Measurements from ENCODE around the gene MACROD2. TPM values are rescaled to one million over a fixed set of nuclear protein-coding genes. Genes with fewer than 3 reads are reported as not detected.

The MACROD2 gene
- total and polyA plus RNA-seq, 2 donors (not counting 1 experiment from before 2014, with no cell fraction given): 5.3 to 6.7 TPM

GRCh38 chr20:14343491-14344065 is 348.3 kb downstream of the MACROD2 start:
- no peaks in the 10 kb centered on the region for H3K9me3 Mint-ChIP-seq (ENCODE audit: insufficient read depth)
- ATAC-seq (ENCODE audit: low read depth) (no peak), DNase-seq (no peak)
- no peaks in the 10 kb centered on the region for H4K20me1 ChIP-seq (ENCODE audit: control insufficient read depth, insufficient read depth, low read length, poor library complexity, severe bottlenecking)
- H3K4me1 ChIP-seq (ENCODE audit: control insufficient read depth in 2 of 2, insufficient read depth in 2 of 2, low read length in 2 of 2): no peaks in the 10 kb centered on the region
- no peak overlapping the region for H3K27ac ChIP-seq (ENCODE audit: low read length in 2 of 2)
- peaks cover 5% of the 10 kb centered on the region for H3K4me1 Mint-ChIP-seq
- no peak overlapping the region for H3K4me3 ChIP-seq (ENCODE audit: control extremely low read depth in 1 of 5, extremely low read depth in 1 of 5, insufficient read depth in 1 of 5, low read depth in 2 of 5, low read length in 4 of 5)
- H3K27ac Mint-ChIP-seq: no peak overlapping the region
- no peak overlapping the region for H3K4me2 ChIP-seq (replicated peaks; ENCODE audit: low read depth, low read length, poor library complexity, severe bottlenecking)
- H3K9ac ChIP-seq (ENCODE audit: low read length): no peak overlapping the region
- H3K4me3 Mint-ChIP-seq: no peak overlapping the region
- H3K79me2 ChIP-seq (ENCODE audit: control insufficient read depth, insufficient read depth, low read length): no peaks in the 10 kb centered on the region
- intact Hi-C loops (cut with micrococcal nuclease): no loop called here
- H3K27me3 ChIP-seq (replicated peaks in 1 of 4; ENCODE audit: control extremely low read depth in 1 of 4, control insufficient read depth in 3 of 4, insufficient read depth in 4 of 4, low read length in 3 of 4): no peaks in the 10 kb centered on the region
- TF ChIP-seq CTCF (IDR thresholded peaks at IDR 0.05) (no peak), EZH2 (IDR thresholded peaks at IDR 0.05; ENCODE audit: borderline replicate concordance, insufficient read depth, low read depth, low read length, poor library complexity, severe bottlenecking) (no peak)
- WGBS (ENCODE audit: insufficient coverage): no CpG with 5 or more reads among the region's 2 CpGs
- peaks cover 9% of the 10 kb centered on the region for H3K27me3 Mint-ChIP-seq
- ChIA-PET POLR2A (no interaction called here), CTCF (no interaction called here)
- H3K9me3 ChIP-seq (ENCODE audit: control extremely low read depth in 1 of 3, control insufficient read depth in 2 of 3, insufficient read depth in 1 of 3, low read length in 2 of 3): no peaks in the 10 kb centered on the region
- no peak overlapping the region for H2AFZ ChIP-seq (ENCODE audit: insufficient read depth, low read depth, low read length, poor library complexity, severe bottlenecking)
- H3K36me3 ChIP-seq (replicated peaks in 1 of 2; ENCODE audit: control extremely low read depth in 1 of 2, control insufficient read depth in 1 of 2, extremely low read depth in 1 of 2, insufficient read depth in 2 of 2, low read length in 1 of 2): no peaks in the 10 kb centered on the region

- TF ChIP-seq EZH2 (IDR thresholded peaks at IDR 0.05; ENCODE audit: borderline replicate concordance, insufficient read depth, low read depth, low read length, poor library complexity, severe bottlenecking): no peak
- TF ChIP-seq CTCF (IDR thresholded peaks at IDR 0.05): no peak
- Histone ChIP-seq H3K4me3 (ENCODE audit: control extremely low read depth in 1 of 5, extremely low read depth in 1 of 5, insufficient read depth in 1 of 5, low read depth in 2 of 5, low read length in 4 of 5) (no peak overlapping the region), H3K36me3 (replicated peaks in 1 of 2; ENCODE audit: control extremely low read depth in 1 of 2, control insufficient read depth in 1 of 2, extremely low read depth in 1 of 2, insufficient read depth in 2 of 2, low read length in 1 of 2) (no peaks in the 10 kb centered on the region), H3K27ac (ENCODE audit: low read length in 2 of 2) (no peak overlapping the region), H3K79me2 (ENCODE audit: control insufficient read depth, insufficient read depth, low read length) (no peaks in the 10 kb centered on the region), H4K20me1 (ENCODE audit: control insufficient read depth, insufficient read depth, low read length, poor library complexity, severe bottlenecking) (no peaks in the 10 kb centered on the region), H3K27me3 (replicated peaks in 1 of 4; ENCODE audit: control extremely low read depth in 1 of 4, control insufficient read depth in 3 of 4, insufficient read depth in 4 of 4, low read length in 3 of 4) (no peaks in the 10 kb centered on the region), H3K4me2 (replicated peaks; ENCODE audit: low read depth, low read length, poor library complexity, severe bottlenecking) (no peak overlapping the region), H3K9ac (ENCODE audit: low read length) (no peak overlapping the region), H3K4me1 (ENCODE audit: control insufficient read depth in 2 of 2, insufficient read depth in 2 of 2, low read length in 2 of 2) (no peaks in the 10 kb centered on the region), H2AFZ (ENCODE audit: insufficient read depth, low read depth, low read length, poor library complexity, severe bottlenecking) (no peak overlapping the region), H3K9me3 (ENCODE audit: control extremely low read depth in 1 of 3, control insufficient read depth in 2 of 3, insufficient read depth in 1 of 3, low read length in 2 of 3) (no peaks in the 10 kb centered on the region)
- ATAC-seq (ENCODE audit: low read depth): no peak
- no peaks in the 10 kb centered on the region for H3K9me3 Mint-ChIP-seq (ENCODE audit: insufficient read depth)
- CTCF ChIA-PET: no interaction called here
- WGBS (ENCODE audit: insufficient coverage): no CpG with 5 or more reads among the region's 1 CpG
- POLR2A ChIA-PET: no interaction called here
- H3K27ac Mint-ChIP-seq: no peak overlapping the region
- intact Hi-C loops (cut with micrococcal nuclease): no loop called here
- peaks cover 9% of the 10 kb centered on the region for H3K27me3 Mint-ChIP-seq
- peaks cover 5% of the 10 kb centered on the region for H3K4me1 Mint-ChIP-seq
- DNase-seq: no peak
- H3K4me3 Mint-ChIP-seq: no peak overlapping the region
These were observed 349.4 kb downstream of the MACROD2 start for GRCh38 chr20:14344746-14345145.
